Stimulated activated memory B cell treated with anti-CD40 and anti-IgM and Interleukin-4, amounts not matched to agents 10 μg/mL and 1 μg/mL and 100 μg/mL, for 72 hours (primary cell): ENCODE data around the gene PC.
A peak's percentile ranks its signal among the peaks of the same experiment; 100 is the strongest.

Experiments
- ATAC-seq: fragments of 150-1000 bp; cut with Tn5 transposase; 2 replicates; pipeline ENCODE4 v1.10.0; 2021
- H3K27ac Mint-ChIP-seq: one replicate; pipeline ENCODE4 v1.8.0; 2022; ENCODE audit warnings: mild to moderate bottlenecking, mixed read lengths
- H3K27me3 Mint-ChIP-seq: one replicate; pipeline ENCODE4 v1.8.0; 2022; ENCODE audit warnings: mixed read lengths
- H3K36me3 Mint-ChIP-seq: one replicate; pipeline ENCODE4 v1.8.0; 2022; ENCODE audit warnings: mixed read lengths
- H3K4me1 Mint-ChIP-seq: one replicate; pipeline ENCODE4 v1.8.0; 2022; ENCODE audit warnings: mixed read lengths
- H3K4me3 Mint-ChIP-seq: one replicate; pipeline ENCODE4 v1.8.0; 2022; ENCODE audit warnings: mild to moderate bottlenecking, moderate library complexity, mixed read lengths
- H3K9me3 Mint-ChIP-seq: one replicate; pipeline ENCODE4 v1.8.0; 2022; ENCODE audit warnings: mixed read lengths

Gene PC

DNA sequence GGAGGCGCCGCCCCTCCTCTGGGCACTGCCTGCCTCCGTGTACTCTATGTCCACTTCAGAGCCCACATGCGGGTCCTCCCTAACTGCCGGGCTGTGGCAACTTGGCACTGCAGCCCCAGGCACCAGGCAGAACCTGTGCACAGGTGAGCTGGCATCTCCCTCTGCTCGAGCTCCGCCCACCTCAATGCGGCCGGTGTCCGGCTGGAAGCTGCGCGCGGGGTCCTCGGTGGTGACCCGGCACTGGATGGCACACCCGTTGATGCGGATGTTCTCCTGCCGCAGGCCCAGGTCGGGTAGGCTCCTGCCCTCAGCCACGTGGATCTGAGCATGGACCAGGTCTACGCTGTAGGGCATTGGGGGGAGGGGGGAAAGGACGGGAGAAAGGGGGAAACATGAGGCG is 92.2 kb downstream of the PC start:
- peaks cover 32% of the 10 kb centered on the region for H3K4me1 Mint-ChIP-seq
- H3K36me3 Mint-ChIP-seq = no peaks in the 10 kb centered on the region
- peaks cover 5% of the 10 kb centered on the region for H3K27me3 Mint-ChIP-seq
- ATAC-seq = no peak
- H3K4me3 Mint-ChIP-seq = no peak overlapping the region
- no peaks in the 10 kb centered on the region for H3K9me3 Mint-ChIP-seq
- H3K27ac Mint-ChIP-seq = no peak overlapping the region

DNA sequence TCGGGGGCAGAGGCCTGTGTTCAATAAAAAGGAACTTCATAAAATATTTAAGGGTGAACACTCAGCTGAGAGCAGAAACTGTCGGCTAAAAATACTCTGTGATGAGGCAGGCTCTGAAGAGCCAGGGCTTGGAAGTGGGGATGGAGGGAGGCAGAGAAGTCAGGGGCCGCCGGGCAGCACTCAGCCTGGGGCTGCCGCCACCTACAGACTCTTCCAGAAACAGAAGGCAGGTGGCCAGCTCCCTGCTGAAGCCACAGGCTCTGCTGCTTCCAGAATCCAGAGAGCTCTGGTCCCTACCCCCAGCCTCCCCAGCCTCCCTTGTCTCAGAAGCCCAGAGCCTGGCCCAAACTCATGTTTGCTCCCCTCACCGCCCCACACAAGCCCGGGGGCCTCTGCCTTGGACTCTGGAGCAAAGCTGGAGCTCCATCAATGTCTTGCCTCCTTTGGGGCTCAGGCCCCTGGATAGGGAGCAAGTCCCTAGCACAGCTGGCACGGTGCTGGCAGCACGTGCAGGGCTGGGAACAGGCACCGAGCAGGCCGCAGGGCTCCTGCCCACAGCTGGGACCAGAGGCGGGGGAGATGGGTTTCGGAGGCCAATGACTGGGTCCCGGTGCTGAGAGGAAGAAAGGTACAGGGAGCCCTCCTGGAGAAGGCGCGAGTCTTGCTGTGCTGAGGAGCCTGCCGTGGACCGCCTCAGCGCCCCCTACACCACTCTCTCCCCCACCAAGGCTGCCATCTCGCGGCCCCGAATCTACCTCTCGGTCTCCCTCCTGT is 93.1 kb downstream of the PC start:
- Mint-ChIP-seq H3K27me3 (no peaks in the 10 kb centered on the region), H3K36me3 (no peaks in the 10 kb centered on the region), H3K4me1 (peaks cover 32% of the 10 kb centered on the region), H3K4me3 (no peak overlapping the region), H3K9me3 (no peaks in the 10 kb centered on the region), H3K27ac (no peak overlapping the region)
- ATAC-seq = no peak

DNA sequence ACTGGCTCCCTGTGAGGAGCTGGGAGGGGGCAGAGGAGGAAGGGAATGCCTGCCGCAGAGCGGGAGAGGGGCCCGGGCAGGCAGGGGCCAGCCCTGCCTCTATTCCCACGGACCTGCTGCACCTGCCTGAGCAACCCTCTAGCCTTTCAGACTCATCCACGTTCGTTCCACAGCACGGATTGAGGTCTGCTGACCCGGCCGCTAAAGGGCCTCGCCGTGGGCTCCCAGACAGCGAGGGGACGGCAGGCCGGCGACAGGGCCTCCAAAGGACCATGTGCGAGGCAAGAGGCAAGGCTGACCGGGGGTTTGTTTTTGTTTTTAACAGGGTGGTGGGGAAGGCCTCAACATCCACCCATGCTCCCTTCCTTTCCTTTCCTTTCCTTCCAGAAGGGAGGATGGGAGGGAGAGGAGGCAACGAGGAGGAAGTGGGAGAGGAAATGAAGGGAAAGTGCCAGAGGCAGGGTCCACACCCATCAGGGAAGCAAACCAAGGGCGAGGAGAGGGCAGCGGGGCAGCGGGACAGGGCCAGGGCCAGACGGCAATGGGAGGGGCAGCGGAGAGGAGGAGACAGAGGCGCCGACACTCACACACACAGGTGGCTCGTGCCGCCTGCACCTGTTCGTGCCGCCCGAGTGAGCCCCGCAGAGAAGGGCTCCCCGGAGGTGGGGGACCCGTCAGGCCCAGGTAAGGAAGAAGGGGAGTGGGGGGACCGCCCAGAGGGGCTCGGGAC is 93.8 kb downstream of the PC start:
- Mint-ChIP-seq H3K27me3 (no peaks in the 10 kb centered on the region), H3K4me1 (peaks cover 31% of the 10 kb centered on the region), H3K27ac (no peak overlapping the region), H3K36me3 (no peaks in the 10 kb centered on the region), H3K9me3 (no peaks in the 10 kb centered on the region), H3K4me3 (peak overlapping the region; percentile 19)
- ATAC-seq = no peak

DNA sequence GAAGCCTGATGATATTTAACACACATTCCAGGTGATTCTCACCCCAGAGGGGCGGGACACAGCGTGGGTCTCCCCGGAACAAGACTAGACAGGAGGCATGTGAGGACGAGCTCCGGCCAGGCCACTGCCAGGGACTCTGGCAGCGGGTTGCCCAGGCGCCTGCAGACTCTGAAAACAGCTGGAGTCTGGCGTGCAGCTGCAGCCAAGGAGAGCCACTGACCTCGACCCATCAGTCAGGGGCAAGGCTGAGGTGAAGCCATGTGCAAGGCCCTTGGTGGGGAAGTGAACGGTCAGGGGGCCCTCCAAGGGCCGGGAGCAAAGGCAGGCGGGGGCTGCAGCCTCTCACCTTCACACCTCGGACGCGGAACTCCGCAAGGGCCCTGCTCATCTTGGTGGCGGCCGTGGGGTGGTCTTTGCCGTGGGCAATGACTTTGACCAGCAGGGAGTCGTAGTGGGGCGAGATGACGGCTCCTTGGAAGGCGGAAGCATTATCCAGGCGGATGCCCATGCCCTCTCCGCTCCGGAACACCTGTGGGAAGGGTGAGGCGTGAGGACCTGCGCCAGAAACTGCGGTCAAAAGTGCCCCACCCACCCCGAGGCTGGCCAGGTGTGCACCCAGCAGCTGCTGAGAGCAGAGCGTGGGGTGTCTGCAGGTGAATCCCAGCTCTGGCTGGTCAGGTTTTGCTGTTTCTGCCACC is 94.6 kb downstream of the PC start:
- Mint-ChIP-seq H3K4me3 (no peak overlapping the region), H3K36me3 (no peaks in the 10 kb centered on the region), H3K27ac (no peak overlapping the region), H3K27me3 (no peaks in the 10 kb centered on the region), H3K4me1 (peaks cover 23% of the 10 kb centered on the region), H3K9me3 (no peaks in the 10 kb centered on the region)
- no peak for ATAC-seq

DNA sequence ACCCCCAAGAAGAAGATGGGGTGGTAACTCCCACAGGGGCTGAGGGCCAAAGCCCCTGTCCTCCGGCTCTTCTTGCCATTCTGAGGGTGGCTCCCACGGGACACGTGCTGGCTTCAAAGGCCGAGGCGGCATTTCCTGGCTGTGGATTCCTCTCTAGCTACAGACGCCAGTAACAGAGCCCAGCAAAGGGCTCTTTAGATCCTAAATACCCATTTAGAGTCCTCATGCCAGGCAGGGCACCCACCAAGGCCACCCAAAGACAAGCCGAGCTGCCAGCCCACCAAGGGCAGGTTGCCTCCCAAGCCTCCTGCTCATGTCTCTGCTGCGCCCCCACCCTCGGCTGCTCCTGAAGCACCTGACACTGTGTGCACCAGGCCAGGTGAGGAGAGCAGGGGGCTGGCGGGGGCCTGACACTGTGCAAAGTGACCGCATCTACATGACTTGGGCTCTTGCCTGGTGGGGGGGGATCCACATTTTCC is 95.6 kb downstream of the PC start:
- H3K9me3 Mint-ChIP-seq = no peaks in the 10 kb centered on the region
- H3K27ac Mint-ChIP-seq = no peak overlapping the region
- no peak for ATAC-seq
- peaks cover 14% of the 10 kb centered on the region for H3K4me1 Mint-ChIP-seq
- H3K36me3 Mint-ChIP-seq = no peaks in the 10 kb centered on the region
- H3K27me3 Mint-ChIP-seq = no peaks in the 10 kb centered on the region
- no peak overlapping the region for H3K4me3 Mint-ChIP-seq

DNA sequence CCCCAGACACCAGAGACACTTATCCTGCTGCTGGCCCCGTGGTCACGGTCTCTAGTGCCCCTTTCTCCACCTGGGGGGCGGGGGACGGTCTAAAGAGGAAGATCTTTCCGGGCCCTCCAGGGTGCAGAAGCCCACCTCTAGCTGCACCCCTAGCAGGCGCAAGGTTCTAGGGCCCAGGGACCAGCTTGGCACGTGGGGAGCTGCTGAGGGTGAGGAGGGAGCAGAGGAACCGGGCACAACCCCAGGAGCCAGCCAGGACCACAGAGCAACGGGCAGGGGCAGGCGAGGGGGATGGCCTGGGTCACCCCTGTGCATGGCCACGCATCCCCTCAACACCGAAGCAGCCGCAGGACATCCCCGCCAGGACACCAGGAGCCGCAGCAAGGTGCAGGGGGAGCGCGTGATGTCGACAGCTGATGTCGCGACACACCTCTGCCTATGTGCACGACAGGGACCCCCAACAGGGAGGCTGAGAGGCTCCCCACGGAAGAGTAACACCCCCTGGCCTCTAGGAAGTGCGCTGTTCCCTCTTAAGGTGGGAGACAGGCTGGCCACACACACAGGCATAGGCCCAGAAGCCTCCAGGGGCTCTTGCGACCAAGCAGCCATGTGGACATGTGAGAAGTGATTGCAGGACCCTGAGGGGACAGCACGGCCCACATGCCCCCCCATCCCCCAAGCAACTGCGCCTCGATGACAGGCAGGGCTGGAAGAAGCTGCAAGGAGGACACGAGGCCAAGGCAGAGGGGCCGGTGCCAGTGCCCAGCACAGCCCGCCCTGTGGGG is 96.2 kb downstream of the PC start:
- H3K36me3 Mint-ChIP-seq = no peaks in the 10 kb centered on the region
- no peak for ATAC-seq
- no peaks in the 10 kb centered on the region for H3K9me3 Mint-ChIP-seq
- H3K4me3 Mint-ChIP-seq = no peak overlapping the region
- no peaks in the 10 kb centered on the region for H3K27me3 Mint-ChIP-seq
- peaks cover 12% of the 10 kb centered on the region for H3K4me1 Mint-ChIP-seq
- no peak overlapping the region for H3K27ac Mint-ChIP-seq

DNA sequence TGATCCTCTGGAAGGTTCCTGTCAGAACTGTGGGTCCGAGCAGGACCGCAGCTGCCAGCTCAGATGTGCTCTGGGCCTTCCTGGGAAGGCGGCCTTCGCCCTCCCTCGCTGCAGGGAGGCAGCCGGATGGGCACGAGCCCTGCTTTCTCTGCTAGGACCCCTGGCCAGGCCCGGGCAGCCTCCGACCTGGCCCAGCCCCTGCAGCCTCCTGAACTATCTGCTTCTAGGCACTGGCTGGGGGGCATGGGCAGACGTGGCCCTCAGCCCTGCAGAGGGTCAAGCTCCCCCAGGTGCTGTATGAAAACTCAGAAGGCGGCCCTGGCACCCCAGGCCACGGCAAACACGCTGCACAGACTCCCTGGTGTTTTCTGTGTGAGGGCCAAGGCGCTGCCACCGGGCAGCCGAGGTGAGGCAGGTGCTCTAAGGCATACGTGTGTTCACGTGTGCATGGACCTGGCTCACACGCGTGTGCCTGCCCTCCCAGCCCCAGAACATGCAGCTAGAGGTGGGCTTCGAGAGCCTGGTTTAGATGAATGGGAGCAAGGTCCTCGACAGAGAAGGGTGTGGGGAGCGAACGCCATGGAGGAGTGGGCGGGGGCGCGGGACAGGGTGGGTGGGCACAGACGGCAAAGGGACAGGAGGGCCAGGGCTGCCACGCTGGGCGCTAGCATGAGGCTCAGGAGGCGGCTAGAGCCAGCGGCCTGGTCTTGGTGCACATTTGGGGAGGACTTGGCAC is 97.0 kb downstream of the PC start:
- Mint-ChIP-seq H3K27ac (no peak overlapping the region), H3K36me3 (no peaks in the 10 kb centered on the region), H3K4me1 (peaks cover 12% of the 10 kb centered on the region), H3K4me3 (no peak overlapping the region), H3K9me3 (no peaks in the 10 kb centered on the region), H3K27me3 (no peaks in the 10 kb centered on the region)
- ATAC-seq = no peak

DNA sequence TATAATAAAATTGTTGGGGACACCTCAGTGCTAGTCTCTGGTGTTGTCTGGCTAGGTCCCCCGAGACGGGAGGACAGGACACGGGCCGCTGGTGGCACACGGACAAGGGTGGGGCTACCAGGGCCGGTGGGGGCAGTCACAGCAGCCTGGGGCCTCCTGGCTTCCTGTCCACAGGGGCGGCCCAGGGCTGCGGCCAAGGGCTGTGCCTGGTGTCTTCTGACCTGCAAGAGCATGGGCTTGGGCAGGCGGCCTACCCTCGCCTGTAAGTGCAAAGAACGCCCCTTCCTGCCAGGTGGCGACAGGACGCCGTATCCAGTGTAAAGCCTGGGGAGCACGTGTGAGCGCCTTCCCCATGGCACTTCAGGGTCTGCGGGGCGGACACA is 97.7 kb downstream of the PC start:
- no peak overlapping the region for H3K4me3 Mint-ChIP-seq
- no peaks in the 10 kb centered on the region for H3K36me3 Mint-ChIP-seq
- no peaks in the 10 kb centered on the region for H3K9me3 Mint-ChIP-seq
- ATAC-seq = no peak
- no peak overlapping the region for H3K27ac Mint-ChIP-seq
- H3K27me3 Mint-ChIP-seq = no peaks in the 10 kb centered on the region
- peaks cover 17% of the 10 kb centered on the region for H3K4me1 Mint-ChIP-seq

DNA sequence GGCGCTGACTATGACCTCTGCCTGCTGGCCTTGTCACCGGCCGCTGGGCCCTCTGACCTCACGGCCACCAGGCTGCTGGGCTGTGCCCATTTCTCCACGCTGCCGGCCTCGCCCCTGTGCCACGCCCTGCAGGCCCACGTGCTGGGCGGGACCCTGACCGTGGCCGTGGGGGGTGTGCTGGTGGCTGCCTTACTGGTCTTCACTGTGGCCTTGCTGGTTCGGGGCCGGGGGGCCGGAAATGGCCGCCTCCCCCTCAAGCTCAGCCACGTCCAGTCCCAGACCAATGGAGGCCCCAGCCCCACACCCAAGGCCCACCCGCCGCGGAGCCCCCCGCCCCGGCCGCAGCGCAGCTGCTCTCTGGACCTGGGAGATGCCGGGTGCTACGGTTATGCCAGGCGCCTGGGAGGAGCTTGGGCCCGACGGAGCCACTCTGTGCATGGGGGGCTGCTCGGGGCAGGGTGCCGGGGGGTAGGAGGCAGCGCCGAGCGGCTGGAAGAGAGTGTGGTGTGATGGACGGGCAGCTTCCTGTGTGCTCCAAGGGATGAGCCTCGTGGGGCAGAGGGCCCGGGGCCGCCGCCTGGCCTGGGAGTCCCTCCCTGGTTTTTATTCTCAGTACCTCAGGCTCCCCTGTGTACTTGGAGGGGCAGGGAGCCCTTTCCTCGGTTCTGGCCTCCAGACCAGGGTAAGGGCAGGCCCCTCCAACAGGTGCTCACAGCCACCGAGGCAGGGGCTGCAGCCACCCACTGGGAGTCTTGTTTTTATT is 98.3 kb downstream of the PC start:
- peaks cover 18% of the 10 kb centered on the region for H3K4me1 Mint-ChIP-seq
- H3K27ac Mint-ChIP-seq = no peak overlapping the region
- H3K36me3 Mint-ChIP-seq = no peaks in the 10 kb centered on the region
- ATAC-seq = no peak
- H3K27me3 Mint-ChIP-seq = no peaks in the 10 kb centered on the region
- H3K9me3 Mint-ChIP-seq = no peaks in the 10 kb centered on the region
- H3K4me3 Mint-ChIP-seq = no peak overlapping the region

DNA sequence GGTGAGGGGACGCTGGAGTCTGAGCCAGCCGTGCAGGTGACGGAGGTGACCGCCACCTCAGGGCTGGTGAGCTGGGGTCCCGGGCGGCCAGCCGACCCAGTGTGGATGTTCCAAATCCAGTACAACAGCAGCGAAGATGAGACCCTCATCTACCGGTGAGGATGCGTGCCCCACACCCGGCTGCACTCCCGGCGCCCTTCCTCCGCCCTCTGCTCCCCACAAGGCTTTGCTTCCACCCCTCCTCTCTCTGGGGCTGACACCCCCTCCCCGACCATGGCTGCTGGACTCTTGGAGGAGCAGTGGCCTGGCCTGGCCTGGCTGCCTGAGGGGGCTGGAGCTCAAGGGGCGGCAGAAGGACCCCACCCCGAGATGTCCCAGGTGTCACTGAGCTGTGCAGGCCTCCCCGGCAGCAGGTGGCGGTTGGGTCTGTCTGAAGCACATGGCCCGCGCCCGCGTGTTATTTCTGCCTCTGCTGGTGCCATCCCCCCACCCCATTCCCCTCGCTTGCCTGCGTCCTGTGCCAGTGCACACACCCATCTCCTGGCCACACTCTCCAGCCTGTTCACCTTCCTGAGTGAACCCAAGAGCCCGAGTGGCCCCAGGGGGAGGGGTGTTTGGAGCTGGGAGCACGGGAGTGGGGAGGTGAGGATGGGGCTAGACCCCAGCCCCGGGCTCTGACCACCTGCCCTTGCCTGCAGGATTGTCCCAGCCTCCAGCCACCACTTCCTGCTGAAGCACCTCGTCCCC is 99.1 kb downstream of the PC start:
- Mint-ChIP-seq H3K9me3 (no peaks in the 10 kb centered on the region), H3K27ac (no peak overlapping the region), H3K36me3 (no peaks in the 10 kb centered on the region), H3K4me1 (peaks cover 12% of the 10 kb centered on the region), H3K27me3 (no peaks in the 10 kb centered on the region), H3K4me3 (no peak overlapping the region)
- no peak for ATAC-seq

DNA sequence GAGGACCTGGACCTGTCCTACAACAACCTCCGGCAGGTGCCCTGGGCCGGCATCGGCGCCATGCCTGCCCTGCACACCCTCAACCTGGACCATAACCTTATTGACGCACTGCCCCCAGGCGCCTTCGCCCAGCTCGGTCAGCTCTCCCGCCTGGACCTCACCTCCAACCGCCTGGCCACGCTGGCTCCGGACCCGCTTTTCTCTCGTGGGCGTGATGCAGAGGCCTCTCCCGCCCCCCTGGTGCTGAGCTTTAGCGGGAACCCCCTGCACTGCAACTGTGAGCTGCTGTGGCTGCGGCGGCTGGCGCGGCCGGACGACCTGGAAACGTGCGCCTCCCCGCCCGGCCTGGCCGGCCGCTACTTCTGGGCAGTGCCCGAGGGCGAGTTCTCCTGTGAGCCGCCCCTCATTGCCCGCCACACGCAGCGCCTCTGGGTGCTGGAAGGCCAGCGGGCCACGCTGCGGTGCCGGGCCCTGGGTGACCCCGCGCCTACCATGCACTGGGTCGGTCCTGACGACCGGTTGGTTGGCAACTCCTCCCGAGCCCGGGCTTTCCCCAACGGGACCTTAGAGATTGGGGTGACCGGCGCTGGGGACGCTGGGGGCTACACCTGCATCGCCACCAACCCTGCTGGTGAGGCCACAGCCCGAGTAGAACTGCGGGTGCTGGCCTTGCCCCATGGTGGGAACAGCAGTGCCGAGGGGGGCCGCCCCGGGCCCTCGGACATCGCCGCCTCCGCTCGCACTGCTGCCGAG is 99.8 kb downstream of the PC start:
- H3K27me3 Mint-ChIP-seq = no peaks in the 10 kb centered on the region
- no peaks in the 10 kb centered on the region for H3K36me3 Mint-ChIP-seq
- H3K4me3 Mint-ChIP-seq = peak overlapping the region; percentile 80
- no peak for ATAC-seq
- H3K9me3 Mint-ChIP-seq = no peaks in the 10 kb centered on the region
- no peak overlapping the region for H3K27ac Mint-ChIP-seq
- peaks cover 8% of the 10 kb centered on the region for H3K4me1 Mint-ChIP-seq

DNA sequence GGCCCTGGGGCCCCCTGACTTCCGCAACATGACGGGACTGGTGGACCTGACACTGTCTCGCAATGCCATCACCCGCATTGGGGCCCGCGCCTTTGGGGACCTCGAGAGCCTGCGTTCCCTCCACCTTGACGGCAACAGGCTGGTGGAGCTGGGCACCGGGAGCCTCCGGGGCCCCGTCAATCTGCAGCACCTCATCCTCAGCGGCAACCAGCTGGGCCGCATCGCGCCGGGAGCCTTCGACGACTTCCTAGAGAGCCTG is 100.3 kb downstream of the PC start:
- Mint-ChIP-seq H3K36me3 (no peaks in the 10 kb centered on the region), H3K27ac (no peak overlapping the region), H3K4me3 (peak overlapping the region; percentile 80), H3K9me3 (no peaks in the 10 kb centered on the region), H3K27me3 (no peaks in the 10 kb centered on the region), H3K4me1 (peaks cover 6% of the 10 kb centered on the region)
- ATAC-seq = no peak

DNA sequence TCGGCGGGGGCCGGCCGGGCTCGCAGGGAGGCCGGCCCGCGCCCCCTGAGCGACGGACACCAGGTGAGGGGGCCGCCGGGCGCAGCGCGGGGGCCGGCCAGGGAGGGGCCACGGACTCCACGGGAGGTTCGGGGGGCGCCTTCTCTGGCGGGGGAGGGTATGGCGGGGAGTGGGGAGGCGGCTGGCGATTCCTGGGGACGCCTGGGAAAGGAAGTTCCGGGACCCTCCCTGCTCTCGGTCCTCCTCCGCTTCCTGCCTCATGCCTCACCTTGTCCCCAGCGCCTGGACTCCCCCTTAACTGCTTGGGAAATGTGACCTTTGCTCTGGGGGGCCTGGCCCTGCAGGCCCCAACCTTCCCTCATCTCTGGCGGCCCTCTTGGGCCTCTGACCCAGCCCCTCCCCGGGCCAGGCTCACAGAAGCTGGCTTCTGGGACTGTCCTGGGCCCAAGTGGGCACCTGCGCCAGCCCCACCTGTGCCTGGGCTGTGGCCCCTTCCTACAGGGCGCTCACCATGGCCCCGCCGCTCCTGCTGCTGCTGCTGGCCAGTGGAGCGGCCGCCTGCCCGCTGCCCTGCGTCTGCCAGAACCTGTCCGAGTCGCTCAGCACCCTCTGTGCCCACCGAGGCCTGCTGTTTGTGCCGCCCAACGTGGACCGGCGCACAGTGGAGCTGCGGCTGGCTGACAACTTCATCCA is 100.8 kb downstream of the PC start:
- H3K27me3 Mint-ChIP-seq = no peaks in the 10 kb centered on the region
- H3K27ac Mint-ChIP-seq = no peak overlapping the region
- H3K9me3 Mint-ChIP-seq = no peaks in the 10 kb centered on the region
- peak overlapping the region; percentile 80 for H3K4me3 Mint-ChIP-seq
- no peak for ATAC-seq
- H3K36me3 Mint-ChIP-seq = no peaks in the 10 kb centered on the region
- peaks cover 6% of the 10 kb centered on the region for H3K4me1 Mint-ChIP-seq
